ENCODE data around the gene PRKCQ. TPM values are rescaled to one million over a fixed set of nuclear protein-coding genes. Genes with fewer than 3 reads are reported as not detected.

Gene PRKCQ
- total RNA-seq, 1 donor from 2014 or later = 0.15 TPM

GRCh38 chr10:6579183-6579903, 733 bp downstream of the PRKCQ start:
- Mint-ChIP-seq H3K4me1 (ENCODE audit: low read depth) (peaks cover 4% of the 10 kb centered on the region), H3K9me3 (ENCODE audit: low read depth) (no peaks in the 10 kb centered on the region), H3K27ac (ENCODE audit: unreplicated experiment) (no peak overlapping the region), H3K36me3 (ENCODE audit: low read depth) (no peaks in the 10 kb centered on the region), H3K4me3 (ENCODE audit: unreplicated experiment) (peak overlapping the region; percentile 67), H3K27me3 (ENCODE audit: low read depth) (peaks cover 35% of the 10 kb centered on the region)
- DNase-seq (ENCODE audit: low spot score) = no peak
- TF ChIP-seq CTCF (IDR thresholded peaks at IDR 0.05) = no peak

GRCh38 chr10:6578795-6579182, 1.3 kb downstream of the PRKCQ start:
- Mint-ChIP-seq H3K27me3 (ENCODE audit: low read depth) (peaks cover 35% of the 10 kb centered on the region), H3K36me3 (ENCODE audit: low read depth) (no peaks in the 10 kb centered on the region), H3K9me3 (ENCODE audit: low read depth) (no peaks in the 10 kb centered on the region), H3K27ac (ENCODE audit: unreplicated experiment) (no peak overlapping the region), H3K4me3 (ENCODE audit: unreplicated experiment) (no peak overlapping the region), H3K4me1 (ENCODE audit: low read depth) (peaks cover 4% of the 10 kb centered on the region)
- no peak for DNase-seq (ENCODE audit: low spot score)
- no peak for TF ChIP-seq CTCF (IDR thresholded peaks at IDR 0.05)

- Mint-ChIP-seq H3K27ac (ENCODE audit: unreplicated experiment) (no peak overlapping the region), H3K9me3 (ENCODE audit: low read depth) (no peaks in the 10 kb centered on the region), H3K4me3 (ENCODE audit: unreplicated experiment) (no peak overlapping the region), H3K4me1 (ENCODE audit: low read depth) (peaks cover 4% of the 10 kb centered on the region), H3K27me3 (ENCODE audit: low read depth) (peaks cover 39% of the 10 kb centered on the region), H3K36me3 (ENCODE audit: low read depth) (no peaks in the 10 kb centered on the region)
- no peak for DNase-seq (ENCODE audit: low spot score)
- no peak for TF ChIP-seq CTCF (IDR thresholded peaks at IDR 0.05)
Observed at GRCh38 chr10:6578251-6578771, 1.8 kb downstream of the PRKCQ start.

- H3K27ac Mint-ChIP-seq (ENCODE audit: unreplicated experiment) = no peak overlapping the region
- H3K4me3 Mint-ChIP-seq (ENCODE audit: unreplicated experiment) = no peak overlapping the region
- no peaks in the 10 kb centered on the region for H3K36me3 Mint-ChIP-seq (ENCODE audit: low read depth)
- H3K27me3 Mint-ChIP-seq (ENCODE audit: low read depth) = peaks cover 45% of the 10 kb centered on the region
- no peak for DNase-seq (ENCODE audit: low spot score)
- TF ChIP-seq CTCF (IDR thresholded peaks at IDR 0.05) = no peak
- no peaks in the 10 kb centered on the region for H3K9me3 Mint-ChIP-seq (ENCODE audit: low read depth)
- peaks cover 4% of the 10 kb centered on the region for H3K4me1 Mint-ChIP-seq (ENCODE audit: low read depth)
Observed at GRCh38 chr10:6576326-6576725, 3.8 kb downstream of the PRKCQ start.

GRCh38 chr10:6574664-6575176, 5.4 kb downstream of the PRKCQ start:
- H3K4me3 Mint-ChIP-seq (ENCODE audit: unreplicated experiment) = no peak overlapping the region
- no peak for DNase-seq (ENCODE audit: low spot score)
- no peaks in the 10 kb centered on the region for H3K9me3 Mint-ChIP-seq (ENCODE audit: low read depth)
- H3K27me3 Mint-ChIP-seq (ENCODE audit: low read depth) = peaks cover 54% of the 10 kb centered on the region
- no peak overlapping the region for H3K27ac Mint-ChIP-seq (ENCODE audit: unreplicated experiment)
- no peaks in the 10 kb centered on the region for H3K36me3 Mint-ChIP-seq (ENCODE audit: low read depth)
- TF ChIP-seq CTCF (IDR thresholded peaks at IDR 0.05) = no peak
- H3K4me1 Mint-ChIP-seq (ENCODE audit: low read depth) = no peaks in the 10 kb centered on the region

All from chondrocyte (in vitro differentiated cells).